ENCODE results near the gene FKBP2.

FKBP2 gene

DNA sequence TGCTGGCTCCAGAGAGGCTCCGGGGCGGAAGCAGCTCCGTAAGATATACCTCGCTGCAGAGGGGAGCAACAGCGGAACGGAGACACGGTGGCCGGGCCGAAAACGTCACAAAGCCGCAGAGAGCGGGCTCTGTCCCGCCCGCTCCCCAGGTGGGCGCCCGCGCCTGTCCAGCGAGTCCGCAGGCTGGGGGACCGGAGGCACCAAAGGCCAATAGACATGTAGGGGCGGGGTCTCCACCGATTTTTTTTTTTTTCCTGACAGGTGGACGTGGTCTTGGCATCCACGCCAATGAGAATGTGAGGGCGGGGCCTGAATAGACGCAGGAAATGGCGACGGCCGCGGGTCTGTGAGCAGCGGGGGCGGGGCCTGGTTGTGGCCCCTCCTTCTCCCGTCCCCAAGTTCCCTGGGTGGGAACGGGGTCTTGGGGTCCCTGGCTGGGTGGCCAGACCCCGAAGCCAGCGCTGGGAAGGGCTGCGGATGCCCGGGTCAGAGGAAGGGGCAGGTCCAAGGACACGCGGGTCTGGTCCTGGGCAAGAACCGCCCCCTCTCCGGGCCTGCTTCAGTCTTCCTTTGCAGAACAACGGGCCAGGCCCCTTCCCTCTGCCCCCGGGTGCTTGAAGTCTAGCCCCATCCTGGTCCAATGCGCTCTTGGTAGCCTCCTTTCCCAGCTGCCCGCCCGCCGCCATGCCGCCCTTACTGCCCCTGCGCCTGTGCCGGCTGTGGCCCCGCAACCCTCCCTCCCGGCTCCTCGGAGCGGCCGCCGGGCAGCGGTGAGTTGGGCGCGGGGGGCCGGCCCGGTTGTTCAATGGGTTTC is 10.5 kb upstream of the FKBP2 start, which contains the start of gene DNAJC4 (continued):
- TF ChIP-seq ZNF394 (tag by site-specific recombination; IDR thresholded peaks at IDR 0.05; ENCODE audit: borderline replicate concordance) (no peak), OSR2 (tag by site-specific recombination; IDR thresholded peaks at IDR 0.05) (no peak), MEIS1 (CRISPR knock-in tag; IDR thresholded peaks at IDR 0.05; ENCODE audit: borderline replicate concordance) (no peak), ZNF174 (tag by site-specific recombination; IDR thresholded peaks at IDR 0.05) (no peak), ZNF768 (tag by site-specific recombination; IDR thresholded peaks at IDR 0.05) (no peak), ZNF514 (tag by site-specific recombination; IDR thresholded peaks at IDR 0.05) (no peak), KLF16 (tag by site-specific recombination; IDR thresholded peaks at IDR 0.05) (no peak), ZNF175 (tag by site-specific recombination; IDR thresholded peaks at IDR 0.05) (no peak), ZNF571 (tag by site-specific recombination; IDR thresholded peaks at IDR 0.05) (no peak), ZNF416 (tag by site-specific recombination; IDR thresholded peaks at IDR 0.05) (no peak), ZXDB (tag by site-specific recombination; IDR thresholded peaks at IDR 0.05) (peak; percentile 91), ZNF747 (tag by site-specific recombination; IDR thresholded peaks at IDR 0.05) (no peak)
- TF ChIP-seq, protein P1, sequence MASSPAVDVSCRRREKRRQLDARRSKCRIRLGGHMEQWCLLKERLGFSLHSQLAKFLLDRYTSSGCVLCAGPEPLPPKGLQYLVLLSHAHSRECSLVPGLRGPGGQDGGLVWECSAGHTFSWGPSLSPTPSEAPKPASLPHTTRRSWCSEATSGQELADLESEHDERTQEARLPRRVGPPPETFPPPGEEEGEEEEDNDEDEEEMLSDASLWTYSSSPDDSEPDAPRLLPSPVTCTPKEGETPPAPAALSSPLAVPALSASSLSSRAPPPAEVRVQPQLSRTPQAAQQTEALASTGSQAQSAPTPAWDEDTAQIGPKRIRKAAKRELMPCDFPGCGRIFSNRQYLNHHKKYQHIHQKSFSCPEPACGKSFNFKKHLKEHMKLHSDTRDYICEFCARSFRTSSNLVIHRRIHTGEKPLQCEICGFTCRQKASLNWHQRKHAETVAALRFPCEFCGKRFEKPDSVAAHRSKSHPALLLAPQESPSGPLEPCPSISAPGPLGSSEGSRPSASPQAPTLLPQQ (tag by site-specific recombination; IDR thresholded peaks at IDR 0.05): no peak

DNA sequence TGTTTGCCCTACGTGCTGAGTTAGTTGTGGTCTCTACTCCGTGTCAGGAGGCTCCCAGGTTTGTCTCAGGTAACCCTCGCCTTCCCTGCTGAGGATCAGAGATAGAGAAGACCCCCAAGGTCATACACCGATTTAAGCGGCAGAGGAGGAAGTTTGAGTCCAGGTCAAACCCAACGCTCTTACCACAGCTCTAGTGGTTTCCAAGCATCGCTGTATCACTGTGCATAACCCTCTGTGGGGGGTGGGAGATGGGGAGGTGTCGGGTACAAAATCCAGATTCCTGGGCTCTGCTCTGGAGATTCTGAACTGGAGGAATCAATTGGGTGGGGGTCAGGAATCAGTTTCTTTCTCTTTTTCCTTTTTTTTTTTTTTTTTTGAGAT is 9.9 kb upstream of the FKBP2 start:
- Histone ChIP-seq H3K9me3 (ENCODE audit: control insufficient read depth, insufficient read depth, low read depth, low read length) (no peaks in the 10 kb centered on the region), H3K4me1 (ENCODE audit: control insufficient read depth, insufficient read depth, low read length) (no peaks in the 10 kb centered on the region), H3K36me3 (ENCODE audit: control insufficient read depth in 2 of 2, insufficient read depth in 1 of 2, low read length in 2 of 2) (peaks cover 0 to 5% of the 10 kb centered on the region in 2 experiments; a peak in 1 of 3 replicates), H3K27ac (ENCODE audit: extremely low read depth, low read depth, low read length) (peak overlapping the region; percentile 42; the same call in 1 of the 2 replicates), H3K4me3 (ENCODE audit: low read depth, low read length) (peak overlapping the region; percentile 71)
- POLR2A ChIA-PET: interaction anchor here (0.7 to 3.5 kb wide), 3 partner anchors 10 to 422 kb away, joined by 6 to 8 read pairs (median 8); partner anchors contain the start of genes FKBP2 and STIP1
- no peak for TF ChIP-seq ZNF785 (tag by site-specific recombination; IDR thresholded peaks at IDR 0.05)
- no peak for TF ChIP-seq SP3 (tag by site-specific recombination; IDR thresholded peaks at IDR 0.05)
- TF ChIP-seq, protein P2, sequence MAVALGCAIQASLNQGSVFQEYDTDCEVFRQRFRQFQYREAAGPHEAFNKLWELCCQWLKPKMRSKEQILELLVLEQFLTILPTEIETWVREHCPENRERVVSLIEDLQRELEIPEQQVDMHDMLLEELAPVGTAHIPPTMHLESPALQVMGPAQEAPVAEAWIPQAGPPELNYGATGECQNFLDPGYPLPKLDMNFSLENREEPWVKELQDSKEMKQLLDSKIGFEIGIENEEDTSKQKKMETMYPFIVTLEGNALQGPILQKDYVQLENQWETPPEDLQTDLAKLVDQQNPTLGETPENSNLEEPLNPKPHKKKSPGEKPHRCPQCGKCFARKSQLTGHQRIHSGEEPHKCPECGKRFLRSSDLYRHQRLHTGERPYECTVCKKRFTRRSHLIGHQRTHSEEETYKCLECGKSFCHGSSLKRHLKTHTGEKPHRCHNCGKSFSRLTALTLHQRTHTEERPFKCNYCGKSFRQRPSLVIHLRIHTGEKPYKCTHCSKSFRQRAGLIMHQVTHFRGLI (tag by site-specific recombination; IDR thresholded peaks at IDR 0.05): 0 out of 2 replicates have a peak, but pooled peaks have one; percentile 1
- TF ChIP-seq ZNF544 (tag by site-specific recombination; IDR thresholded peaks at IDR 0.05): no peak
- TF ChIP-seq, protein P3, sequence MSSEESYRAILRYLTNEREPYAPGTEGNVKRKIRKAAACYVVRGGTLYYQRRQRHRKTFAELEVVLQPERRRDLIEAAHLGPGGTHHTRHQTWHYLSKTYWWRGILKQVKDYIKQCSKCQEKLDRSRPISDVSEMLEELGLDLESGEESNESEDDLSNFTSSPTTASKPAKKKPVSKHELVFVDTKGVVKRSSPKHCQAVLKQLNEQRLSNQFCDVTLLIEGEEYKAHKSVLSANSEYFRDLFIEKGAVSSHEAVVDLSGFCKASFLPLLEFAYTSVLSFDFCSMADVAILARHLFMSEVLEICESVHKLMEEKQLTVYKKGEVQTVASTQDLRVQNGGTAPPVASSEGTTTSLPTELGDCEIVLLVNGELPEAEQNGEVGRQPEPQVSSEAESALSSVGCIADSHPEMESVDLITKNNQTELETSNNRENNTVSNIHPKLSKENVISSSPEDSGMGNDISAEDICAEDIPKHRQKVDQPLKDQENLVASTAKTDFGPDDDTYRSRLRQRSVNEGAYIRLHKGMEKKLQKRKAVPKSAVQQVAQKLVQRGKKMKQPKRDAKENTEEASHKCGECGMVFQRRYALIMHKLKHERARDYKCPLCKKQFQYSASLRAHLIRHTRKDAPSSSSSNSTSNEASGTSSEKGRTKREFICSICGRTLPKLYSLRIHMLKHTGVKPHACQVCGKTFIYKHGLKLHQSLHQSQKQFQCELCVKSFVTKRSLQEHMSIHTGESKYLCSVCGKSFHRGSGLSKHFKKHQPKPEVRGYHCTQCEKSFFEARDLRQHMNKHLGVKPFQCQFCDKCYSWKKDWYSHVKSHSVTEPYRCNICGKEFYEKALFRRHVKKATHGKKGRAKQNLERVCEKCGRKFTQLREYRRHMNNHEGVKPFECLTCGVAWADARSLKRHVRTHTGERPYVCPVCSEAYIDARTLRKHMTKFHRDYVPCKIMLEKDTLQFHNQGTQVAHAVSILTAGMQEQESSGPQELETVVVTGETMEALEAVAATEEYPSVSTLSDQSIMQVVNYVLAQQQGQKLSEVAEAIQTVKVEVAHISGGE (tag by site-specific recombination; conservative IDR thresholded peaks at IDR 0.05; ENCODE audit: low read depth): 0 out of 2 replicates have a peak, but pooled peaks have one; percentile 20
- no peak for TF ChIP-seq SETDB1 (IDR thresholded peaks at IDR 0.05; ENCODE audit: insufficient read length, low read length)
- no peak for TF ChIP-seq ZNF155 (tag by site-specific recombination; IDR thresholded peaks at IDR 0.05)
- no peak for TF ChIP-seq EGR2 (tag by site-specific recombination; IDR thresholded peaks at IDR 0.05; ENCODE audit: low read depth)
- peak; percentile 65 for TF ChIP-seq GLIS1 (tag by site-specific recombination; IDR thresholded peaks at IDR 0.05)
- no peak for TF ChIP-seq ZNF114 (tag by site-specific recombination; IDR thresholded peaks at IDR 0.05)
- 0 out of 2 replicates have a peak, but pooled peaks have one; percentile 2 for TF ChIP-seq GLIS2 (tag by site-specific recombination; IDR thresholded peaks at IDR 0.05)
- no peak for TF ChIP-seq KLF9 (tag by site-specific recombination; IDR thresholded peaks at IDR 0.05; ENCODE audit: low read depth)
- no peak for TF ChIP-seq SCRT1 (tag by site-specific recombination; IDR thresholded peaks at IDR 0.05; ENCODE audit: borderline replicate concordance)
- no peak for TF ChIP-seq HOXA7 (CRISPR knock-in tag; IDR thresholded peaks at IDR 0.05; ENCODE audit: borderline replicate concordance)
- TF ChIP-seq, protein P4, sequence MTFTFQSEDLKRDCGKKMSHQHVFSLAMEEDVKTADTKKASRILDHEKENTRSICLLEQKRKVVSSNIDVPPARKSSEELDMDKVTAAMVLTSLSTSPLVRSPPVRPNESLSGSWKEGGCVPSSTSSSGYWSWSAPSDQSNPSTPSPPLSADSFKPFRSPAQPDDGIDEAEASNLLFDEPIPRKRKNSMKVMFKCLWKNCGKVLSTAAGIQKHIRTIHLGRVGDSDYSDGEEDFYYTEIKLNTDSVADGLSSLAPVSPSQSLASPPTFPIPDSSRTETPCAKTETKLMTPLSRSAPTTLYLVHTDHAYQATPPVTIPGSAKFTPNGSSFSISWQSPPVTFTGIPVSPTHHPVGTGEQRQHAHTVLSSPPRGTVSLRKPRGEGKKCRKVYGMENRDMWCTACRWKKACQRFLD (tag by site-specific recombination; IDR thresholded peaks at IDR 0.05): no peak
- TF ChIP-seq ZBTB20 (tag by site-specific recombination; IDR thresholded peaks at IDR 0.05): peak; percentile 93
- no peak for TF ChIP-seq GLI4 (tag by site-specific recombination; IDR thresholded peaks at IDR 0.05)
- CTCF ChIA-PET: interaction anchor here (0.5 to 1.4 kb wide), 3 partner anchors 14 to 1445 kb away, joined by 3 to 8 read pairs (median 4); no protein-coding TSS in a partner anchor
